CD4-positive, alpha-beta T cell treated with Interleukin-6 at 100 ng/mL for 8 hours (primary cell): ENCODE data around the gene PRPS1L1.

Experiments used
- DNase-seq: peaks from one replicate; pipeline ENCODE4 v3.0.0-alpha.2; 2020; ENCODE audit warnings: mixed read lengths, low spot score

The PRPS1L1 gene

DNA sequence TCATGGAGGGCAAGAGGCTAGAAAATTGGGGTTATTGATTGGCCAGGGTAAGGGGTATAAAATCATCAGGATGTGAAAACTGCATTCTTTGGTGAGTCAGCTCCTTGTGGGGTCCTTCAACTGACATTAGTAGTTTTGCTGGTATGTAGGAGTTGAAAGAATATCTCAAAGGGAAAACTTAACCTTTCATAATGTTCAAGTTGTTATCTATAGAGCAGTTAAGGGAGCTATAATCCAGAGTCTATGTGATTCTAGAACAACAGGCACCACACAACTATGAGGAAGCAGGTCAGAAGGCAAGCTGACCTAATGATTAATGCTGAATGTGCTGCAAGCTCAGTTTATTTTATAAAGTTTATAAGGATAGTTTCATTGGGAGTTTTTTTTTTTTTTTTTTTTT is 13.7 kb downstream of the PRPS1L1 start:
- DNase-seq, result no peak

DNA sequence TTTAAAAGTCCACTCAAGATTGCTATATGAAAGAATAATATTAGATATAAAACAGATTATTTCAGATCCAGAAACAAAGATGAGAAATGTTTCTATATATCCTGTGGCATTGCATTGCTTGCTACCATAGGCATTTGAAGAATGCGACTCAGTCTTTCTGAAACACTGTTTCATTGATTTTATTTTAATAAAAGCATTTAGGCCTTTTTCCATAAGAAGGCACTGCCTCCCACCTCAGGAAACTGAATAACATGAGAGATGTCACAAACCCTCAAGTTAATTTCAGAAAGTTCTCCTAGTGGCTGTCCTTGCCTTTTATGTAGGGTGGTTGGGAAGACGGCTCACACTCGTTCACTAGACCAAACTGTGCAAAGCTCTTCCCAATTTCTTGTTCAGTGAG is 23.3 kb downstream of the PRPS1L1 start:
- no peak for DNase-seq

DNA sequence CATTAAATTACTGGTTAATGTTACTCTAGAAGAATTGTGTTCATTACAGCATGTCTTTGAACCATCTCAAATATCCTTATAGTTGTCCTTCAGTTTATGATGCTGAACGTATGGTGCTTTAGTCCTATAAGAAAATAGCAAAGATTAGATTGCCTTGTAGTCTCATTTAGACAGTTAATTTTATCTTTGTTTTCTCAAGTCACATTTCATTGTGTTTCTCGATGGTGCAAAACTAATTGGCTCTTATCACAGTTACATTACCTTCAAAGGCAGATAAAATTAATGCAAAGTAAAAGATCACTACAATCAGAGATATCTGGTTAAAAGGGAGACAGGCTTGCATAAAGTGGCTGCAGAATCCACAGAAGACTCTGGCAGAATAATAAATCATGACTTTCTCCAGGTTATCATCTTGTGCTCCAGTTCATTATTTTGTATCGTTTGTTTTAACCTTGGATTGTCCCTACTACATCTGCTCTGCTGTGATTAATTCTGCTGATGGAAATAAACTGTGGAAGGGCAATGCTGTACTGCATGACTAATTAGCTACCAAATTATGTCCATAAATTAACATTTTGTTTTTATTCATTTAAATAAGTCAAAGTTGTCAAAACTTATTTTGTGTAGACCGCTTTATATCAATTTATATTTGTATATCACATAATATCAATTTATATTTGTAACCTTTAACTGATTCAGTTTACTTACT is 24.2 kb downstream of the PRPS1L1 start:
- no peak for DNase-seq

DNA sequence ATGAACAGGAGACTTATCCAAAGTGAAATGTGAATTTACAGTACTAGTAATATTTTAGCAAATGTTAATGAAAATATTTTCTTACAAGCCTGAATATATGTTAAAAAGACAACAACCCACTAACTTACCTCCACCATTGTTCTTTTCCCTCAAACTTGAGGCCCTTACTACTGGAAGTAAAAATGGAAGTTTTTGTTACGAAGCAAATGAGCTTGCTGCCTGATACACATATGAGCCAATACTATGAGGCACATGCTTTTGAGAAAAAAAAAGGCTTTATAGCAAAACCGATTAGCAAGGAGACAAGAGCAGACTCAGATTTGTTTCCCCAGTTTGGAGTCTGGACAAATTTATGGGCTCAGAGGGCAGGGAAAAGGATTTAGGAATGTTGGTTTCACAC is 29.0 kb downstream of the PRPS1L1 start:
- no peak for DNase-seq

DNA sequence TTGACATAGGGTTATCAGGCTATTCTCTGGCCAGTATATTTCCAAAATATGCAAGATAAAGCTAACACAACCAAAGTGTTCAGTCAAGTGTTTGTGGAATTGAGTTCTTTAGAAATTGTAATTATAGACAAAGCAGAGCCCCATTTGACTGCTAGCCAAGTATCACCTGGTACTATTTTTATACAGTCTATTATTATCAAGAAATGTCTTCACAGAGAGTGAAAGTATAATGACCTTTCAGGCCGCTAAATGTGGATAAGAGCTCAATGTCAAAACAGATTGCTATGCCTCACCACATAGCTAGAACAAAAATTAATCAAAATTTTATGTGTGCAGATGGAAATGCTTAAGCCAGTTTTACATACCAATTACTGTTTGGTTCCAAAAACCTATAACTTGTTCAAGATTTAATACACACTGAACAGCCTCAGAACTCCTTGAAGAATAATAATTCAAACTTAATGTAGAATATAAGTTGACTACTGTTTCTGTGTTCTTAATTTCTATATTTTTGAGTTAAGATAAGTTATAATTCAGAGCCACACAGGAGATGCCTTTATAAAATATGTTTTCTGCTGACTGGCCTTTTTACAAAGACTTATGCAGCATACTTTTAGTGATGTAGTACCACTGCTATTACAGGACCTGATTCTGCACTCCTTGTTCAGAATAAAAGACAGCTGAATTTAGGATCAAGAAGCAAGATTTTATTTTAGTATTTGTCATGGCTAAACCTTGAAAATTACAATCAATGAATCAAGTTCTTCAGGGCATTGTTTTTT is 31.0 kb downstream of the PRPS1L1 start:
- DNase-seq, result no peak

DNA sequence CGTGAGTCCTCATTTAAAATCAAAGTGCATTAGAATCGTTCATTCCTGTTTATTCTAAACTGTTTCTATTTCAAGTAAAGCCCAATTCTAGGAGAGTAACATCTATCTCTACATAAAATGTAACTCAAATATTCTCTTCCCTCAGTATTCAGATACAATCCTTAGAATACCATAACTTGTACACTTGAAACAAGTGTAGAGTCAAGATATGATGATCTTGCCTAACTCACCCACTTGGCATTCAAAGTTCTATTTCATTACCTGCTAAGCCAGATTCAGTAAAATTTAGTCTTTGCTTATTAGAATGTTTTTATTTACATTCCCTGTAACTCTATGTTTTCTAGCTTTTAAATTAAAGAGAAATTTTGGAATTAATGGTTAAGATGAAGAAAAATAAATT is 31.6 kb downstream of the PRPS1L1 start:
- no peak for DNase-seq

DNA sequence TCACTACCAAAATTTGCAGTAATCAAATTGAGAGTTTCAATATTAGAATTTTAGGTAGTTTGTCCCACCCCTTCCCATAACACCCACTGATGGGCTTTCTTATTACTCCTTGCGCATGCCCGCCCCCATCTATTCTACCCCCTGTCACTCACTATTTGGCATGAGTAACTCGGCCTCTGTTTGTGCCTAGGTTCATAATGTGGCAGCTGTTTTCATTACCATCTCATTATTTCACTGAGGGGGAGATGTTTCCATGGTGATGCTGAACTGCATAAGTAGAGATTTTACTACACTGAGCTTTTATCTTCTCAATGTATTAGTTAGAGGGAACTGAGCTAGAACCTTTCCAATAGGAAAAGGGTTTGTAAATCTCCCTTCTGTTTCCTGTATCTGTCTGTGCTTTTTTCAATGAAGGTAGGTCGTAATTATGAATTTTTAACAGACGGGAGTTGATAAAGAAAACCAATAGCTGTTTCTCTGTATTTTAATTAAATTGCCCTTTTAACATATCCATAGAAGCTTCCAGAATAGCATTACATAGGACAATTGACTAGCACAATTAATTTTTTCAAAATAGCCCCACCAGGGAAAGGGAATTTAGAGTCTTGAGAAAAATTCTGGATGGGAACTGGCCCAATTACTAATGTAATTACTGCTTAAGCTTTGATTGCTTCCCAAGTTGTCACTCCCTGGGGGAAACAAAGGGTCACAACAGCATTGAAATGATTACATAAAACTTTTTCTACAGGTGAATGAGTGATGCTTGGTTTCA is 33.4 kb downstream of the PRPS1L1 start:
- DNase-seq, result no peak

DNA sequence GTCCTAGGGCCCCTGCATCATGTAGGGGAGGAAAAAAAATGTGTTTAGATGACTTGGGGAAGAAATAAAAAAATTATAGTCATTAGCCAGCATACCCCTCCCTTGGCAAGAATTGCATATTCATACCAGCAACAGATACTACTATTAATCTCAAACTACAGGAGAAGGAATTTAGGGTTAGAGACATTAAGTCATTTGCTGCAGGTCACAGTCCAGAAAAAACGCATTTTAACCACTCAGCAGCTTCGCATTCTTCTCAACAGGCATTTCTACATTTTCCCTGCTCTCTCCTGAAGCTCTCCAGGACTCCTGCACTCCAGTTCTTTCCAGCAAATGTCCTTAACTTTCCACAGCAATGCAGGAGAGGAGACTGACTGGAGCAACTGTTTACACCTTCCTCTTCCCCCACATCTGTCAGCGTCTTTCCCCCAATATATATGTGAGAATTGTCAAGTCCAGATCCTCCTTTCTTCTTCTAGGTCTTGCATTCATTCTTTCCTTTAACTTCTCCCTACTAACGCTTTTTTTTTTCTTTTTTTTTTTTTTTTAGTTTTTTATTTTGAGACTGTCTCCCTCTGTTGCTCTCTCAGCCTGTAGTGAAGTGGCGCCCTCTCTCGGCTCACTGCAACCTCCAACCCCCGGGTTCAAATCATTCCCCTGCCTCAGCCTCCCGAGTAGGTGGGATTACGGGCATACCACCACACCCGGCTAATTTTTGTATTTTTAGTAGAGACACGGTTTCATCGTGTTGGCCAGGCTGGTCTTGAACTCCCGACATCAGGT is 35.6 kb downstream of the PRPS1L1 start:
- DNase-seq, result no peak

DNA sequence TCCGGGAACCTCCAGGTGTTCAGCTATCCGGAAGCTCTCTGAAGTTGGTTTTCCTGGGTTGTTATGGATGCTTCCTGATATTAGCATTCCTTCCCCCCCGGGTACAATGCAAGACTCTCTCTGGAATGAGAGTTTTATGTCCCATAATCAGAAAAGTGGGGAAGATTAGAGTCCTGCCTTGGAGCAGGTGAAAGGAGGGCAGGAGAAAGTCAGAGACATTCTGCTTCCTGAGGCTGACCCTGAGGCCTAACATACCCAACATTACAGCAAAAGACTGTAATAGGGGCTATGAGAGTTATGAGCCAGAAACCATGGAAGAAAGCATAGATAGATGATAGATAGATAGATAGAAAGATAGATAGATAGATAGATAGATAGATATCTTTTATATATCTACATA is 36.9 kb downstream of the PRPS1L1 start:
- DNase-seq, result no peak

DNA sequence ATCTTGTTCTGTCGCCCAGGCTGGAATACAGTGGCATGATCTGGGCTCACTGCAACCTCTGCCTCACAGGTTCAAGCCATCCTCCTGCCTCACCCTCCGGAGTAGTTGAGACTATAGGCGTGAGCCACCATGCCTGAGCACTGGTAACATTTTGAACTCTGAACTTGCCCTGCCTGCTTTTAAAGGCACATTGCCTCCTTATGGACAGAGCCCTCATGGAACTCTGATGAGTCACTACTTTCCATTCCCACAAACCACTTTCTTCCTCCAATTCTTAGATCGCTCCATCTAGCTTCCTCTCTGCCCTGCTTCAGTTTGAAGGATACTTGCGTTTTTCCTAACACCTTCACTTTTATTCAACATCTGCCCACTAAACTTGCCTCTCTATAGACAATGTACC is 38.1 kb downstream of the PRPS1L1 start:
- no peak for DNase-seq

DNA sequence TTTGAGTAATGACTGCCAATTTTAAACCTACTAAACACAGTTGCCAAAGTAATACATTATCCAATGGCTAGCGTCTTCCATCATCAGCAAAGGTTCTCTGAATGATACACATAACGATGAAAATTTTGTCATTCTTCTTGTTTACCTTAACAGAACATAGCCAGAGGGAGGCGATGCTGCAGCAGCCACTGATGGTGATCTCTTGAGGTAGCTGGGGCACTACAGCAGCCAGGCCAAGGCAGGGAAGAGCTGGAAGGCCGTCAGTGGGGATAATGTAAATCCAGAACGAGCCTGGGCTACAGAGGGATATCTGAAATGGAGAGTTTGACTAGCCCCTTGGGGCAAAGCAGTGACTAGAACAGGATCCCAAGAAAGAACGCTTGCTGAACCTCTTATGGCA is 38.8 kb downstream of the PRPS1L1 start:
- DNase-seq, result no peak

DNA sequence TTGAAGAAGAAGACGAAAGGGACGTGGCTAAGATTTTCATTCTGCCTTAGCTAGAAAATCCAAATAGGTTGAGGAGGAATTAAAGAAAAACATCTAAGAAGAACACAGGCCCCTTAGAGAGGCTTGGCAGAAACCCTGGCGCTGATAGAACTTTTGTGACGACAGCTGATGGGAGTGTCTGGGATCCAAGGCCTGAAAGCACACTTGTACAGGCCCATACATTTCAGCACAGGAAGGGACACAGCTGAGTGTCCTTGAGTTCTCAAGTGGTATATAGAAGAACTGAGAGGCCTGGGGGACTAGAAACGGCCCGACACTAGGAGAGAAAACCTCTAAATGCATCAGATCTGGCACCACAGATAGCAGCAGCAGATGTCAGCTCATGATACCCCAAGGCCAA is 39.5 kb downstream of the PRPS1L1 start:
- DNase-seq, result no peak

DNA sequence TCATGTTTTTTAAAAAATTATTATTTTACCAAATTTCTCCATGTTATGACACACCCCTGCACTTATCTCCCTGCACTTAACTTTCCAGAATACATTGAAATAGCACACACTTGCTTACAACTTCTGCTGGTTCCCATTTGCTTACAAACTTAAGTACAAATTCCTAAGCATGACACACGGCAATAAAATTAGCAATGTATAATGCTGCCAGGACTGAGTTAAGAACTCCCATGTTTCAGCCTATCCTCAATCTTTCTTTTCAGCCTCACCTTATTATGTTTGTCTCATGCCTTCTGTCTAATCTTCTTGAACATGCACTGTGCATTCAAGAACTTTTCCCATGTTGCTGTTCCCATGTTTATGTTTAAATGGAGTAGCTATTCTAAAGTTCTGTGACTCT is 40.8 kb downstream of the PRPS1L1 start:
- no peak for DNase-seq

DNA sequence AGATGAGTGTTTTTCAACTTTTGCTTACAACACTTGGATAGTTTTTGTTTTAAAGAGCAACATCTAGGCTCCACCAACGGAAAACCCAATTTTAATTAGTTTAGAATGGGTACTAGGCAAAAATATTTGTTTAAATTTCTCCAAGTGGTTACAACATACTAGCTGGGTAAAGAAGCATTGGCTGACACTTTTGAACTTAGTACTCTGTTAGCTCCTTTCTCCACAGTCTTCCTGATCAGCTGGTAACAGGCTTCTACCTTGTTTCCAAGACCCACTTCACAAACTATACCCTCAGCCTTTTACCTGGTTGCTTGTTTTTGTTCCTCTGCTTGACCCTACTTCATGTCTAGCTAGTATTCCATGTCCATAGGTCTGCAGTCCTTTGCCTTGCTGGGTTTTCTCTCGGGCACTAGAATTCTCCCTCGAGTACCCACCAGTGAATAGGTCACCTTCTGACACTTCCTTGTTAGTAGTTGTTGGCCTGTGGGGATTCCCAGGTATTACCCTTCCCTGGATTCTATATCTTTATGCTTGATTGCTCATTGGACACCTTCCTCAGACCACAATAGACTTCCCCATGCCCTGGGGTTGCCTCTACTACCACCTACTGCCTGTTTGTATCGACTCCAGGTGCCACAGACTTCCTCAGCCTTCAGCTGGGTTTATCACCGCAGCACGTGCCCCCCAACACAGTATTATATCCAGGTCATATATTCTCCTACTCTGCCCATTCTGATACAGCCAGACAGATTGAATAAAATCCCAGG is 42.0 kb downstream of the PRPS1L1 start:
- DNase-seq, result no peak

DNA sequence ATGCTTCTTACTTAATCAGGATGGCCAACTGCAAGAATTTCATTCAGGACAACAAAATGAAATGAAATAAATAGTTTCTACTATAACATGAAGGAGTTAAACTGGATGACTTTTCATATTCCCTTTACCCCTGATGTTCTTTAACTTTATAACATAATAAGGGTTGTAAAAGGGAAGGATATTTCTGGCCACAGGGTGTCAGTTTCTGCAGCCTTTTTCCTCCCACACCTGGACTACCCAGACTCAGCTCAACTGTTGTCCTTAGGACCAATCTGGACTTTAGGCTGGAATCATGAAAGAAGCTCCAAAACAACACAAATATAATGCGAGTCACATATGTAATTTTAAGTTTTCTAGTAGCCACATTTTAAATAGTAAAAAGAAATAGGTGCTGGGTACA is 43.4 kb downstream of the PRPS1L1 start:
- DNase-seq, result no peak

DNA sequence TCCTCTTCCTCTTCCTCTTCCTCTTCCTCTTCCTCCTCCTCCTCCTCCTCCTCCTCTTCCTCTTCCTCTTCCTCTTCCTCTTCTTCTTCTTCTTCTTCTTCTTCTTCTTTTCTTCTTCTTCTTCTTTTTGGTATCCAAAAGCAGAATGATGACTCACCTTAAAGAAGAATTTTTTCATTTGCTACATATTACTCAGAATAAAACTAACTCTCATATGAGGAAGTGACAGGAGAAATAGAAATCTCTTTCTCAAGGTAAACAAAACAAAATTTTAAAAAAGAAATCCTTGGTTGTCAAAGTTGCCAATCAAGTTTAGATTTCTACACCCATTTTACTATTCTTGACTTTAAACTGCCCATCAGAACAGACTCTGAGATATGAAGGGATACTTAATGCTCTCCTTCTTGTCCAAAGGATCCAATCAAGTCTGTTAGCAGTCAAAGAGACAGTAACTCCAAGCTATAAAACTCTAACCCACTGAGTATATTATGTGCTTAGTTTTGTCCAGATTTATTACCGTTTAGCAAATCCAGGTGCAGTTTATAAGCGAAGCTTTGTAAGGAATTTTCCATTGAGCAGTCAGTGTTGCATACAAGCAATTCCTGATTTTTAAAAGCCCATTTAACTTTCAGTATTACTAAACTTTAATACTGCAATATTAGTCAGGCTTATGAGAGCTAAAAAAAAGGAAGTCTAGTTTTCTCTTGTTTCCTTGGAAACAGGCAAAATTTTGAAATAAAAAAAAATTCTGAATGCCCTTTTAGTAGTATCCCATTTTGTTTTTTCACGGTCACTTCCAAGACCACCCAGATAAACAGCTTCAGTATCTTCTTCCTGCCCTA is 44.2 kb downstream of the PRPS1L1 start:
- no peak for DNase-seq

DNA sequence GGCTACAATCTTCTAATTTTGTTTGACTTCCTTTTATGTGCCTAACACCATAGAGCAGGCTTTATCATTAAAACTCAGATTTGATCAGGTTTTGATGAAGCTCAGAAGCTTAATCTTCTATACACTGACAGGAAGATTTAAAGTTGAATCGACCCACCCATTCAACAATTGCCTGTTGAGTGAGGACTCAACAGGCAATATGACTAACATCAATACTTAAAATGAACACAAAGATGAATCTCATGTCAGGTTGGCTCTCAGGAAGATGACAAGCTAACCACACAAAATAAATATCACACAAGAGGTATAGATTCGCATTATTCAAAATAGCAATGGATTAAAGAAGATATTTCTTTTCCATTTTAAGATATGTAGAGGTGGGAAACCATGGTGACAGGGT is 50.7 kb downstream of the PRPS1L1 start:
- no peak for DNase-seq
